Gastroesophageal sphincter (tissue), 4 donors: ENCODE data around the gene MEG3. TPM values are rescaled to one million over a fixed set of nuclear protein-coding genes. Genes with fewer than 3 reads are reported as not detected.

Source experiments
- ATAC-seq: fragments of 150-250 bp; one replicate; pipeline ENCODE4 v1.9.1; 2016; ENCODE audit warnings: mild to moderate bottlenecking, moderate library complexity
- H3K27ac ChIP-seq, 4 donors: fragments of 200-600 bp; sonication (generic) in 3 of 4; 1 replicate in 3 of 4; 2 replicates in 1 of 4; pipeline ENCODE4 v1.5.1; 2016 to 2019
- H3K27me3 ChIP-seq: fragments of 200-600 bp; sonication (generic); one replicate; pipeline ENCODE4 v1.5.1; 2019
- H3K36me3 ChIP-seq, 2 donors: fragments of 200-600 bp; sonication (generic); one replicate each; pipeline ENCODE4 v1.5.1; 2019; ENCODE audit warnings: control low read depth in 1 of 2
- H3K4me1 ChIP-seq, 3 donors: fragments of 200-600 bp; sonication (generic); 1 replicate in 2 of 3; 2 replicates in 1 of 3; pipeline ENCODE4 v1.5.1; 2016 to 2019; ENCODE audit warnings: control low read depth in 2 of 3
- H3K4me3 ChIP-seq, 2 donors: fragments of 200-600 bp; sonication (generic); one replicate each; pipeline ENCODE4 v1.5.1; 2019; ENCODE audit warnings: mild to moderate bottlenecking in 1 of 2, moderate library complexity in 1 of 2
- H3K9me3 ChIP-seq, 3 donors: fragments of 200-600 bp; sonication (generic); one replicate each; pipeline ENCODE4 v1.5.1; 2017 to 2019; ENCODE audit warnings: control low read depth in 2 of 3
- CTCF ChIP-seq, 4 experiments: fragments of 200-600 bp in 2 of 4; fragments of 450-650 bp in 2 of 4; sonication (generic) in 1 of 4; IDR thresholded peaks; one replicate each; pipeline ENCODE4 v1.5.1; 2017 to 2019; ENCODE audit warnings: antibody characterized with exemption in 4 of 4, mild to moderate bottlenecking in 2 of 4, moderate library complexity in 2 of 4
- EP300 ChIP-seq: sonication (generic); formaldehyde crosslinking; IDR thresholded peaks from one replicate; pipeline ENCODE4 v1.6.1; 2017; ENCODE audit warnings: antibody characterized with exemption, mild to moderate bottlenecking
- POLR2A ChIP-seq, 2 donors: fragments of 450-650 bp; IDR thresholded peaks; one replicate each; pipeline ENCODE4 v1.6.1; 2017; ENCODE audit warnings: antibody characterized with exemption in 2 of 2, mild to moderate bottlenecking in 2 of 2, moderate library complexity in 1 of 2
- POLR2AphosphoS5 ChIP-seq: sonication (generic); formaldehyde crosslinking; IDR thresholded peaks from one replicate; pipeline ENCODE4 v1.6.1; 2017; ENCODE audit warnings: antibody characterized with exemption
- WGBS, 2 donors: methylation state at CpG; one replicate each; pipeline ENCODE4 v1.1.5; 2018; ENCODE audit warnings: low coverage in 1 of 2; 5-methylcytosine and 5-hydroxymethylcytosine counted together
- total RNA-seq, 4 donors: library from RNA; depleted of rRNA; stranded (reverse); fragments of >200 nt; gene quantifications; one replicate each; pipeline ENCODE4 v1.1.0, GENCODE V29; 2016

MEG3 gene
- 10 to 100 TPM in 3 of 4 donors, 1 to 10 TPM in 1; 7.5 to 59.0 (median 36.7) TPM for total RNA-seq

GRCh38 chr14:100825713-100826331 is at the start of gene MEG3:
TSS of gene MEG3 (plus strand) at chr14:100826118.
- peak; percentile 95 for TF ChIP-seq POLR2AphosphoS5
- TF ChIP-seq POLR2A (IDR thresholded peaks at IDR 0.05): peak; percentile 88 to 89
- no peak for TF ChIP-seq EP300
- no CpG with 5 or more reads among the region's 39 CpGs for WGBS, 2 donors
- H3K4me3 ChIP-seq: peak within 1 kb of the TSS; percentile 0 to 47
- H3K36me3 ChIP-seq: no peaks in the 10 kb centered on the region
- H3K27ac ChIP-seq: peak within 1 kb of the TSS in 2 of 4 donors; percentile 43 to 71
- peaks cover 74% of the 10 kb centered on the region for H3K27me3 ChIP-seq
- H3K4me1 ChIP-seq: peaks cover 0 to 10% (median 0%) of the 10 kb centered on the region in 3 donors
- H3K9me3 ChIP-seq: peaks cover 0 to 21% (median 0%) of the 10 kb centered on the region in 3 donors
- ATAC-seq: peak; percentile 55

GRCh38 chr14:100776681-100777365 is 49.1 kb upstream of the MEG3 start:
- no peaks in the 10 kb centered on the region for H3K36me3 ChIP-seq
- TF ChIP-seq POLR2AphosphoS5 (no peak), EP300 (no peak), CTCF (IDR thresholded peaks at IDR 0.05) (no peak), POLR2A (IDR thresholded peaks at IDR 0.05) (no peak)
- whole genome bisulfite sequencing, 2 donors: no CpG with 5 or more reads among the region's 14 CpGs
- ATAC-seq: no peak
- no peak overlapping the region for H3K27ac ChIP-seq
- no peaks in the 10 kb centered on the region for H3K4me1 ChIP-seq
- peaks cover 13% of the 10 kb centered on the region for H3K27me3 ChIP-seq
- no peak overlapping the region for H3K4me3 ChIP-seq
- peaks cover 0 to 6% (median 0%) of the 10 kb centered on the region in 3 donors for H3K9me3 ChIP-seq

GRCh38 chr14:100777366-100777817 is 48.5 kb upstream of the MEG3 start:
- Histone ChIP-seq H3K36me3 (no peaks in the 10 kb centered on the region), H3K4me1 (no peaks in the 10 kb centered on the region), H3K27ac (no peak overlapping the region), H3K27me3 (peaks cover 13% of the 10 kb centered on the region), H3K9me3 (no peaks in the 10 kb centered on the region), H3K4me3 (no peak overlapping the region)
- 79 to 100% methylated on average over 1 to 11 of the region's 11 CpGs for WGBS, 2 donors
- ATAC-seq: no peak
- TF ChIP-seq CTCF (IDR thresholded peaks at IDR 0.05) (no peak), POLR2A (IDR thresholded peaks at IDR 0.05) (no peak), EP300 (no peak), POLR2AphosphoS5 (no peak)

GRCh38 chr14:100777818-100778525 is 47.9 kb upstream of the MEG3 start:
- H3K36me3 ChIP-seq: no peaks in the 10 kb centered on the region
- H3K9me3 ChIP-seq: no peaks in the 10 kb centered on the region
- no peak for ATAC-seq
- WGBS, 2 donors: 73 to 74% methylated on average over 11 to 19 of the region's 22 CpGs
- H3K27me3 ChIP-seq: peaks cover 13% of the 10 kb centered on the region
- no peaks in the 10 kb centered on the region for H3K4me1 ChIP-seq
- no peak for TF ChIP-seq POLR2A (IDR thresholded peaks at IDR 0.05)
- no peak for TF ChIP-seq POLR2AphosphoS5
- TF ChIP-seq EP300: no peak
- TF ChIP-seq CTCF (IDR thresholded peaks at IDR 0.05): no peak
- no peak overlapping the region for H3K27ac ChIP-seq
- no peak overlapping the region for H3K4me3 ChIP-seq

GRCh38 chr14:100778526-100778882 is 47.4 kb upstream of the MEG3 start:
- Histone ChIP-seq H3K9me3 (no peaks in the 10 kb centered on the region), H3K4me1 (no peaks in the 10 kb centered on the region), H3K36me3 (no peaks in the 10 kb centered on the region), H3K27ac (no peak overlapping the region), H3K27me3 (peaks cover 8% of the 10 kb centered on the region), H3K4me3 (no peak overlapping the region)
- no peak for ATAC-seq
- TF ChIP-seq POLR2A (IDR thresholded peaks at IDR 0.05) (no peak), EP300 (no peak), CTCF (IDR thresholded peaks at IDR 0.05) (no peak), POLR2AphosphoS5 (no peak)
- WGBS, 2 donors: 70 to 75% methylated on average over 2 of the region's 7 CpGs
